Endothelial cell of umbilical vein (primary cell): ENCODE results near the gene TEX35. TPM values are rescaled to one million over a fixed set of nuclear protein-coding genes. Genes with fewer than 3 reads are reported as not detected.

Experiments
- BruUV-seq: library from RNA; stranded (reverse); fragments of 400-500 nt; replicated peaks from 2 replicates; lab custom pipeline; 2021; lab: Mats Ljungman, UMichigan
- CTCF ChIA-PET: fragments of 300-600, 350-600 bp; sonication (Branson Sonifier 250); formaldehyde crosslinking; loops from one replicate; lab custom pipeline; 2021; ENCODE audit warnings: antibody characterized with exemption, inconsistent platforms; lab: Charles Lee
- POLR2A ChIA-PET: fragments of 300-600, 350-600 bp; sonication (Branson Sonifier 250); formaldehyde crosslinking; loops from one replicate; lab custom pipeline; 2021; ENCODE audit warnings: antibody characterized with exemption, inconsistent platforms; lab: Charles Lee
- DNase-seq: peaks from one replicate; pipeline ENCODE4 v3.0.0-alpha.2; 2011; ENCODE audit warnings: low read depth, low spot score
- FAIRE-seq: peaks from 2 replicates; lab custom pipeline; 2011; peaks lifted over from hg19 to GRCh38; lab: Jason Lieb, UNC
- H2AFZ ChIP-seq: 2 replicates; pipeline ENCODE4 v1.6.0; 2012; ENCODE audit warnings: low read depth, low read length, control low read depth, inconsistent platforms
- H3K27ac ChIP-seq: 2 replicates; pipeline ENCODE4 v1.5.1; 2011; ENCODE audit warnings: low read depth, mild to moderate bottlenecking, control low read depth, low read length, moderate library complexity; ENCODE audit not compliant: insufficient read depth
- H3K27me3 ChIP-seq, 2 experiments: 2 replicates each; pipeline versions ENCODE4 v1.6.0 to v1.6.1; 2011; ENCODE audit warnings: low read length in 2 of 2, mixed read lengths in 1 of 2; ENCODE audit not compliant: control insufficient read depth in 2 of 2, insufficient read depth in 2 of 2
- H3K36me3 ChIP-seq, 2 experiments: 2 replicates in 1 of 2; 3 replicates in 1 of 2; pipeline ENCODE4 v1.5.1; 2011; ENCODE audit warnings: low read length in 2 of 2, mild to moderate bottlenecking in 1 of 2, moderate library complexity in 1 of 2; ENCODE audit not compliant: control insufficient read depth in 2 of 2, insufficient read depth in 2 of 2; ENCODE audit errors: extremely low read depth in 1 of 2
- H3K4me1 ChIP-seq: 3 replicates; pipeline ENCODE4 v1.5.1; 2011; ENCODE audit warnings: mild to moderate bottlenecking, low read length; ENCODE audit not compliant: control insufficient read depth, insufficient read depth; ENCODE audit errors: extremely low read depth
- H3K4me2 ChIP-seq: 2 replicates; pipeline ENCODE4 v1.6.1; 2011; ENCODE audit warnings: low read length, control low read depth, mixed read lengths; ENCODE audit not compliant: insufficient read depth
- H3K4me3 ChIP-seq, 3 experiments: fragments of 200-600 bp in 1 of 3; sonication (generic), shearing (Covaris generic) in 1 of 3; replicated peaks in 1 of 3; 2 replicates each; pipeline ENCODE4 v1.5.1; 2011 to 2016; ENCODE audit warnings: control low read depth in 3 of 3, low read length in 3 of 3, mild to moderate bottlenecking in 2 of 3, inconsistent platforms in 1 of 3, low read depth in 1 of 3, moderate library complexity in 1 of 3; ENCODE audit not compliant: insufficient read depth in 1 of 3
- H3K79me2 ChIP-seq: 2 replicates; pipeline ENCODE4 v1.6.0; 2012; ENCODE audit warnings: low read length, inconsistent platforms; ENCODE audit not compliant: control insufficient read depth, insufficient read depth
- H3K9ac ChIP-seq: replicated peaks from 2 replicates; pipeline ENCODE3; 2011; ENCODE audit warnings: low read length, control low read depth; ENCODE audit not compliant: insufficient read depth; ENCODE audit errors: extremely low read depth
- H3K9me1 ChIP-seq: replicated peaks from 3 replicates; pipeline ENCODE4 v1.6.0; 2011; ENCODE audit warnings: mild to moderate bottlenecking, low read length; ENCODE audit not compliant: control insufficient read depth, insufficient read depth; ENCODE audit errors: extremely low read depth
- H3K9me3 ChIP-seq: replicated peaks from 2 replicates; pipeline ENCODE4 v1.5.1; 2012; ENCODE audit warnings: low read length, inconsistent platforms; ENCODE audit not compliant: control insufficient read depth, insufficient read depth
- H4K20me1 ChIP-seq: replicated peaks from 2 replicates; pipeline ENCODE3; 2011; ENCODE audit warnings: mild to moderate bottlenecking, low read length; ENCODE audit not compliant: control insufficient read depth, insufficient read depth; ENCODE audit errors: extremely low read depth
- EZH2 ChIP-seq: IDR thresholded peaks from 2 replicates; pipeline ENCODE4 v1.6.1; 2012; ENCODE audit warnings: borderline replicate concordance, low read depth, mild to moderate bottlenecking, moderate library complexity, low read length, inconsistent platforms; ENCODE audit not compliant: severe bottlenecking
- FOS ChIP-seq: IDR thresholded peaks from 2 replicates; pipeline ENCODE4 v1.6.1; 2011; ENCODE audit warnings: mild to moderate bottlenecking, low read length, moderate library complexity, borderline replicate concordance; ENCODE audit not compliant: insufficient read depth
- GATA2 ChIP-seq: IDR thresholded peaks from 2 replicates; pipeline ENCODE4 v1.7.0; 2011; ENCODE audit warnings: low read depth, mild to moderate bottlenecking, moderate library complexity, mixed read lengths, low read length; ENCODE audit not compliant: insufficient read length, insufficient read depth
- POLR2A ChIP-seq: IDR thresholded peaks from 2 replicates; pipeline ENCODE4 v1.6.1; 2012; ENCODE audit warnings: low read depth, mild to moderate bottlenecking, control low read depth, low read length
- POLR2AphosphoS5 ChIP-seq: IDR thresholded peaks from 2 replicates; pipeline ENCODE4 v1.6.1; 2012; ENCODE audit warnings: low read depth, mild to moderate bottlenecking, control low read depth, low read length, moderate library complexity; ENCODE audit not compliant: insufficient read depth
- dilution Hi-C: fragments of 300-500 bp; cut with MboI; formaldehyde crosslinking; loops from one replicate; pipeline ENCODE4 v1.15.0; 2019; ENCODE audit warnings: low sequenced_read_pairs; ENCODE audit not compliant: extremely low pct_ligation_motif_present
- intact Hi-C: fragments of 100-400 bp; cut with micrococcal nuclease; formaldehyde crosslinking; loops from one replicate; pipeline ENCODE4 v1.10.0; 2022
- polyA plus RNA-seq, 4 experiments: library from polyadenylated mRNA; depleted of rRNA in 3 of 4; stranded (reverse) in 3 of 4; unstranded in 1 of 4; fragments of >200 nt; gene quantifications; 2 replicates each; pipeline versions ENCODE4 v1.2.1 to v1.2.3, GENCODE V29; 2011 to 2012; ENCODE audit warnings: missing spikeins in 1 of 4
- total RNA-seq: library from RNA; stranded (reverse); gene quantifications from 2 replicates; pipeline ENCODE4 v1.2.3, GENCODE V29; 2021
- TF ChIP-seq, protein P1 (sequence below), 2 donors: IDR thresholded peaks; 1 replicate in 1 of 2; 2 replicates in 1 of 2; pipeline ENCODE4 v1.5.1; 2011; ENCODE audit warnings: low read length in 2 of 2, mild to moderate bottlenecking in 2 of 2, moderate library complexity in 2 of 2, control low read depth in 1 of 2, inconsistent platforms in 1 of 2, low read depth in 1 of 2; ENCODE audit not compliant: insufficient read depth in 1 of 2; ENCODE audit errors: extremely low read depth in 1 of 2

Gene TEX35
- total and polyA plus RNA-seq, 2 donors (not counting 3 experiments of a cell fraction or from before 2014, with no cell fraction given), result not detected

DNA sequence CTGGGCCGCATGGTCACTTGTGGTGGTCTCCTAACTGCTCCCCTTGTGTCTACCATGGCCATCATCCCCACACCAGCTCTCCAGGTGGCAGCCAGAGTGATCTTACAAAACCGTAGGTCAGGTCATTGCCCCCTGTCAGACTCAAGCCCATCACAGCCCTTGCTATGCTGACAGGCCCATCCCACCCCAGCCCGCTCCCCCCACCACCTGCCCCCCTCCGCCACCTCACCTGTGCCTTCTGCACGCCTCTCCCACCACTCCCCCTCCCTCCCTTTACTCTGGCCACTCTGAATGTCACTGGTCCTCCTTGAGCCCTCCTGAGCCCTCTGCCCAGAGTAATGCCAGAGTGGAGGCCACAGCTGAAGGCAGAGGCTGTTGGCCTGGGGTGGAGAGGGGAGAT is 28.5 kb downstream of the TEX35 start:
- Histone ChIP-seq H3K4me1 (peaks cover 11% of the 10 kb centered on the region), H3K36me3 (no peaks in the 10 kb centered on the region), H3K9ac (no peak overlapping the region), H3K9me1 (no peaks in the 10 kb centered on the region), H3K27me3 (no peaks in the 10 kb centered on the region), H2AFZ (no peak overlapping the region), H3K9me3 (no peaks in the 10 kb centered on the region), H3K4me2 (no peak overlapping the region), H3K79me2 (no peaks in the 10 kb centered on the region), H4K20me1 (no peaks in the 10 kb centered on the region), H3K4me3 (no peak overlapping the region), H3K27ac (no peak overlapping the region)
- ChIA-PET POLR2A (no interaction called here), CTCF (interaction anchor here (0.9 to 14.6 kb wide), 6 partner anchors 9 to 462 kb away, joined by 3 to 349 read pairs (median 12); no protein-coding TSS in a partner anchor)
- TF ChIP-seq FOS (no peak), GATA2 (no peak), POLR2AphosphoS5 (no peak), EZH2 (no peak), POLR2A (no peak)
- TF ChIP-seq, protein P1, sequence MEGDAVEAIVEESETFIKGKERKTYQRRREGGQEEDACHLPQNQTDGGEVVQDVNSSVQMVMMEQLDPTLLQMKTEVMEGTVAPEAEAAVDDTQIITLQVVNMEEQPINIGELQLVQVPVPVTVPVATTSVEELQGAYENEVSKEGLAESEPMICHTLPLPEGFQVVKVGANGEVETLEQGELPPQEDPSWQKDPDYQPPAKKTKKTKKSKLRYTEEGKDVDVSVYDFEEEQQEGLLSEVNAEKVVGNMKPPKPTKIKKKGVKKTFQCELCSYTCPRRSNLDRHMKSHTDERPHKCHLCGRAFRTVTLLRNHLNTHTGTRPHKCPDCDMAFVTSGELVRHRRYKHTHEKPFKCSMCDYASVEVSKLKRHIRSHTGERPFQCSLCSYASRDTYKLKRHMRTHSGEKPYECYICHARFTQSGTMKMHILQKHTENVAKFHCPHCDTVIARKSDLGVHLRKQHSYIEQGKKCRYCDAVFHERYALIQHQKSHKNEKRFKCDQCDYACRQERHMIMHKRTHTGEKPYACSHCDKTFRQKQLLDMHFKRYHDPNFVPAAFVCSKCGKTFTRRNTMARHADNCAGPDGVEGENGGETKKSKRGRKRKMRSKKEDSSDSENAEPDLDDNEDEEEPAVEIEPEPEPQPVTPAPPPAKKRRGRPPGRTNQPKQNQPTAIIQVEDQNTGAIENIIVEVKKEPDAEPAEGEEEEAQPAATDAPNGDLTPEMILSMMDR (IDR thresholded peaks at IDR 0.05; ENCODE audit: extremely low read depth in 1 of 2, insufficient read depth in 1 of 2, low read depth in 1 of 2, low read length in 2 of 2), result no peak
- no peak for DNase-seq
- dilution Hi-C loops (no loop called here), intact Hi-C loops (no loop called here)
- BruUV-seq, result no TSS peak
- no peak for FAIRE-seq
